ENCODE results near the gene CCDC85B. TPM values are rescaled to one million over a fixed set of nuclear protein-coding genes. Genes with fewer than 3 reads are reported as not detected.
A peak's percentile ranks its signal among the peaks of the same experiment; 100 is the strongest.
"Not testable (repeated sequence)": the region's sequence is repeated elsewhere in the genome, so short reads cannot be mapped to it uniquely, and the experiment has no call there.

CCDC85B gene
- polyA plus RNA-seq, 1 donor from 2014 or later, result 83.9 TPM

DNA sequence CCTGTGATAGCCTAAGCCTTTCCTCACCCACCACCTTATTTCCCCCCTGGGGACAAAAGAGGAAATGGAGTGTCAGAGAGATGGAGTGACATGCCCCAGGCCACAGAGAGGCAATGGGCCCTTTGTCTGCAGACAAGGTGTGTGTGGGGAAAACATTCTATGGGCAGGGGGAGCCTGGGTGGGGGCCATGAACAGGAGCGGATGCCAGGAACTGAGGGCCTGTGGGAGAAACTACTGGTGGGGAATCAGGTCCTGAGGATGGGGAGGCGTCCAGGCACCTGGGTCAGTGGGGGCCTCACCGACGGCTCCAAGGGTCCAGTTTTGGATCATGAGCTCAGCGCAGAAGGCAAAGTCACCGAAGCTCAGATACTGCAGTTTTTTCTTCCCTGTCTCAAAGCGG, 5.2 kb upstream of the CCDC85B start:
- Mint-ChIP-seq H3K4me3 (peak overlapping the region in 2 of 4 donors; percentile 78 to 88), H3K9me3 (no peaks in the 10 kb centered on the region), H3K27me3 (no peaks in the 10 kb centered on the region), H3K27ac (peak overlapping the region in 2 of 3 donors; percentile 80 to 95), H3K36me3 (no peaks in the 10 kb centered on the region), H3K4me1 (peaks cover 26 to 35% (median 30%) of the 10 kb centered on the region in 3 donors)

DNA sequence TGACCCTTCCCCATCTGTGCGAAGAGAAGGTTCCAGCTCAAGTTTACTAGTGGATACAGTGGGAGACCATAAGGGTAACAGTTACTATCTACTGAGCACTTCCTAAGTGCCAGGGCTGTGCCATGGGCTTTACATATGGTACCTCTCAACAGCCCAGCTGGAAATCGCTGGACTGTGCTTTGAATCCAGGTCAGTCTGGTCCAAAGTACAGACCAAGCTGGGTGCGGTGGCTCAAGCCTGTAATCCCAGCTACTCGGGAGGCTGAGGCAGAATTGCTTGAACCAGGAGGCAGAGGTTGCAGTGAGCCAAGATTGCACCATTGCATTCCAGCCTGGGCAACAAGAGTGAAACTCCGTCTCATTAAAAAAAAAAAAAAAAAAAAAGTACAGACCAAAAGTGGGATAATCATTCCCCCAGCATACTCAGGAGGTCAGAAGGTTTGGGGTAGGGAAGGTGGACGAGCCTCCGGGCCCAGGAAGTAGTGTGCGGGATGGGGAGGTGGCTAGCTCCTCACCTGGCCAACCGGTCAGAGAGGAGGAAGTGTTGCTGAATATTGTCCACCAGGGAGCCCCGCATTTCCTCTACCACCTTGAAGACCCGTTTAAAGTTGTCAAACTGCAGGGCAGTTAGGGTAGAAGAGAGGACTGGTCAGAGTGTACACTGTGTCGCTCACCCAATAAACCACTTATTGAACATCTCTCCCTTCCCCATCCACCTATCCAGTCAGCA, 4.5 kb upstream of the CCDC85B start:
- no peaks in the 10 kb centered on the region for H3K36me3 Mint-ChIP-seq
- no peaks in the 10 kb centered on the region for H3K27me3 Mint-ChIP-seq
- peak overlapping the region in 3 of 4 donors; percentile 72 to 96 (median 89) for H3K4me3 Mint-ChIP-seq
- peak overlapping the region in 2 of 3 donors; percentile 80 to 95 for H3K27ac Mint-ChIP-seq
- H3K4me1 Mint-ChIP-seq, result peaks cover 27 to 37% (median 31%) of the 10 kb centered on the region in 3 donors
- H3K9me3 Mint-ChIP-seq, result no peaks in the 10 kb centered on the region

DNA sequence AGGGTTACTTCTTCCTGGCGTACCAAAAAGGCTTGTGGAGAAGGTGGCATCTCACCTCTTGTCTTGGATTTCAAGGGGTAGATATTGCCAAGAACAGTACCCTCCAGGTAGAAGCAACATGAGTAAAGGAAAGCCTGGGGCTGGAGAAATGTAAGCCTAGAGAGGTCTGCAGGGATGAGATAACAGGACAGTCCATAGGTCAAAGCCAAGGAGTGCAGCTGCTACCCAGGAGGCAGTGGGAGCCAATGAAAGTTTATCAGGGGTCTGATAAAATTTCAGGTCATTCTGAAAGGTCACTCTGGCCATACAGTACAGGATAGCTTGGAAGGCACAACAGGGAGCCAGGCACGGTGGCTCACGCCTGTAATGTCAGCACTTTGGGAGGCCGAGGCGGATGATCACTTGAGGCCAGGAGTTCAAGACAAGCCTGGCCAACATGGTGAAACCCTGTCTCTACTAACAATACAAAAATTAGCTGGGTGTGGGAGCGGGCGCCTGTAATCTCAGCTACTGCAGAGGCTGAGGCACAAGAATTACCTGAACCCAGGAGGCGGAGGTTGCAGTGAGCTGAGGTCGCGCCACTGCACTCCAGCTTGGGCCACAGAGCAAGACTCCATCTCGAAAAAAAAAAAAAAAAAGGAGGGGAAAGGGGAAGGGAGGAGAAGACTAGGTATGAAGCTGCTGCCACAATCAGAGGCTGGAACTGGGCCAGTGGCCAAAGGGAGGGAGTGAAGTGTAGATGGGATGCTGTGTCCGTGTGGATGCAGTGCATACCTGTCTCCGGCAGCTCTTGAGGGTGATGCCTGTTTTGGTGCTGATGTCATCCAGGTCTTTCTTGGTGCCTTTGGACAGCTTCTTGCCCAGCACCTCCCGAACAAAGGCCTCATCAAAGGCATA, 3.4 kb upstream of the CCDC85B start:
- H3K27ac Mint-ChIP-seq, result peak overlapping the region; percentile 23 to 93 (median 78)
- H3K36me3 Mint-ChIP-seq, result no peaks in the 10 kb centered on the region
- peak overlapping the region; percentile 89 to 96 (median 94) for H3K4me3 Mint-ChIP-seq
- no peaks in the 10 kb centered on the region for H3K27me3 Mint-ChIP-seq
- H3K9me3 Mint-ChIP-seq, result no peaks in the 10 kb centered on the region
- H3K4me1 Mint-ChIP-seq, result peaks cover 28 to 41% (median 35%) of the 10 kb centered on the region in 3 donors

DNA sequence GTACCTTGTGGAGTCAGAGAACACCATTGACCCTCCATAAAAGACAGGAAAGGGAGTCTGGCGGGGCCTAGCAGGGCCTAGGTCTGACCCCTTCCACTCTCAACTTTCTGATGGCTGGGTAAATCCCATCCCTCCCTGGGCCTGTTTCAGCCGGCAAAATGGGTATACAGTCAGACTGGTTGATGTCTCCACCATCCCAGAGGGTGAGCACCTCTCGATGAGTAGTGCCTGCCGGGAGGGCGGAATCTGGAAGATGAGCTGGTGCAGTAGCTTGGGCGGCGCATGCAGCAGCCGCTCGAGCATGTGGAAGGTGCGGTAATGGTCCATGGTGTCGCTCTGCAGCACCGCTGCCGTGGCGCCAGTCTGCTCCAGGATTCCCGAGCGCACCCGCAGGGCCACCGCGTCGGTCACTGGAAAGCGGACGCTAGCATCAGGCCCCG, 2.7 kb upstream of the CCDC85B start:
- Mint-ChIP-seq H3K4me3 (peak overlapping the region; percentile 89 to 96 (median 94)), H3K27ac (peak overlapping the region; percentile 93 to 98 (median 97)), H3K36me3 (no peaks in the 10 kb centered on the region), H3K9me3 (no peaks in the 10 kb centered on the region), H3K4me1 (peaks cover 34 to 48% (median 42%) of the 10 kb centered on the region in 3 donors), H3K27me3 (no peaks in the 10 kb centered on the region)

DNA sequence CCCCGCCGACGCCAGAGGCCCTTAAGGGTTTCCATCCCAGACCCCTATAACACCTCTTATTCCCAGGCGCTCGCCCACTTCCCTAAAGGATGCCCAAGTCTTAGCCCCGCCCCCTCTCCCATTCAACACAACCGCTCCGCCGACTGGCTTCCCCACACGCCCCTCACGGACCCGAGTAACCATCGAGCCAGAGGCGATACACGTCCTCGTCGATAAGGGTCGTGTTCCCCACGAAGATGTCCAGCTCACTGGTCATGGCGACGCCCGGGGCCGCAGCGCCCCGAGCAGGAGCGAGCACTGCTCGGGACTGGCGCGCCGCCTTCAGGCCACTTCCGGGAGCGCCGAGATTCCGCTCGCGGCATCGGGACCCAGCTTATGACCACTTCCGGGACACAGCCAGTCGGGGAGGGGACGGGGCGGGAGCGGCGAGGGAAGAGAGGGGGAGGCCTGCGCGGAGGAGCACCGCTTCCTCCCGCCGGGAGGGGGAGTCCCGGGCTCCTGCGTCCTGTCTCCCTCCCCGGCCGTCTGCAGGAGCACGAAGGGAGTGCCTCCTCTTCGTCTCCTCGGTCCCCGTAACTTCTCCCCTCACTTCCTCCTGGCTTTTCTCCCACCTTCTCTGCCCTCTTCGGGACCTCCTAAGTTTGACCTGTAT, 2.2 kb upstream of the CCDC85B start, which contains the start of gene FIBP:
Gene FIBP, minus strand, starts transcription at position 309 of the 652 bp plus-strand sequence. Its CDS starts 53 bp downstream, at position 256.
- Mint-ChIP-seq H3K4me1 (peaks cover 36 to 49% (median 46%) of the 10 kb centered on the region in 3 donors), H3K4me3 (peak within 1 kb of the TSS; percentile 89 to 96 (median 94)), H3K36me3 (no peaks in the 10 kb centered on the region), H3K9me3 (no peaks in the 10 kb centered on the region), H3K27me3 (no peaks in the 10 kb centered on the region), H3K27ac (peak within 1 kb of the TSS; percentile 93 to 98 (median 97))

DNA sequence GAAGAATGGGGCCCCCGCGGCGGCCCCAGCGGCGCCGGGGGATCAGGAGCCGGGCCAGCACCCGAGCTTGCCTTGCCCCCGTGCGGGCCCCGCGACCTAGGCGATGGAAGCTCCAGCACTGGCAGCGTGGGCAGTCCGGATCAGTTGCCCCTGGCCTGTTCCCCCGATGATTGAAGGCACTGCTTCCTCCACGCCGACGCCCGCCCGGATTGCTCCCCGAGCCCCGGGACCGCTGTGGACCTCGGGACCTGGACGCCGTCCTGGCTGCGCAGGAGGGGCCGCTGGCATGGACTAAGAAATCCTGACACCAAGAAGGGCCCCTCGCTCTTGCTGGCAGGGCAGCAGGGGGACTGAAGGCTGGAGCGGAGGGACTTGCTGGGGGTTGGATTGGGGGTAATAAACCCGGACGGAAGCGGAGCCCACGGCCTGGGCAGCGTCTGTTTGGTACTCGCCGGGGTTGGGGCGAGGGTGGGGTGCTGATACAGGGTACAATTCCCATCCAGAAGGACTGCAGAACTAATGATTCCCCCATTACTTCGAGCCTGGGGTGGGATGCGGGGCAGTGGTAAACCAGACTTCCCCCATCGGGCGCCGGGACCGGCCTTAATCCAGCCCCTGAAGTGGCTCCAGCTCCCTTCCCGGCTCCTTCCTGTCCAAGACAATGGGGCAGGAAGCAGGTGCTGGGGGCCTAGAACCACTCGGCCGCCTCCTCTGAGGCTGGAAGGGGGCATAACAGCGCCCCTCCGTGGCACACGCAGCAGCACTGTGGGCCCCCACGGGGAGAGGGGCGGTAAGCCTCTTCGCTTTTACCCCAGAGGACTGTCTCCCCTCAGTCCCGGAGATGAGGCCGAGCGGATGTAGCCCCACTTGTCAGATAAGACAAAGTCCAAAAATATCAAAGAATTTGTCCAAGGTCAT, 1.0 kb downstream of the CCDC85B start:
- Mint-ChIP-seq H3K36me3 (no peaks in the 10 kb centered on the region), H3K27ac (peak overlapping the region; percentile 40 to 93 (median 48)), H3K4me1 (peaks cover 31 to 44% (median 40%) of the 10 kb centered on the region in 3 donors), H3K9me3 (no peaks in the 10 kb centered on the region), H3K4me3 (peak overlapping the region; percentile 87 to 96 (median 92)), H3K27me3 (no peaks in the 10 kb centered on the region)

DNA sequence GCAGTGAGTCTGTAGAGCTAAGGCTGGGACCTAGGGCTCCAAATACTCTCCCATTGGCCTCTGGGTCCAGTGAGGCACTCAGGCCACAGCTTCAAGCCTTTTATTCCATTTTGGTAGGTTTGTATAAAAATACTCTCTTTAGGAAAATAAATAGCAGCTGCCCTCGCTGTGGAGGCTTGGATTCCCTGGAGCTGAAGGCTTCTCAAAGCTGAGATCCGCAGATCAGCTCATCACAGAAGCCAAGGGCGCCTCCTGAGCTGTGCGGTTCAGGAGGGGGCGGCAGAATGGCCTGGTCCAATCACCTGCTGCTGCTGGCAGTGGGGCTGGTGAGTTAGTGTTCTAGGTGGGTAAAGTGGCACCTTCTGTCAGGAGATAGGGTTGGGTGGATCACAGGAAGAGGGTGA, 1.7 kb downstream of the CCDC85B start:
- H3K4me3 Mint-ChIP-seq, result peak overlapping the region; percentile 75 to 96 (median 90)
- not testable (repeated sequence) for H3K27me3 Mint-ChIP-seq, H3K9me3 Mint-ChIP-seq, H3K36me3 Mint-ChIP-seq
- H3K27ac Mint-ChIP-seq, result peak overlapping the region; percentile 40 to 83 (median 48)
- peaks cover 31 to 39% (median 37%) of the 10 kb centered on the region in 3 donors for H3K4me1 Mint-ChIP-seq

DNA sequence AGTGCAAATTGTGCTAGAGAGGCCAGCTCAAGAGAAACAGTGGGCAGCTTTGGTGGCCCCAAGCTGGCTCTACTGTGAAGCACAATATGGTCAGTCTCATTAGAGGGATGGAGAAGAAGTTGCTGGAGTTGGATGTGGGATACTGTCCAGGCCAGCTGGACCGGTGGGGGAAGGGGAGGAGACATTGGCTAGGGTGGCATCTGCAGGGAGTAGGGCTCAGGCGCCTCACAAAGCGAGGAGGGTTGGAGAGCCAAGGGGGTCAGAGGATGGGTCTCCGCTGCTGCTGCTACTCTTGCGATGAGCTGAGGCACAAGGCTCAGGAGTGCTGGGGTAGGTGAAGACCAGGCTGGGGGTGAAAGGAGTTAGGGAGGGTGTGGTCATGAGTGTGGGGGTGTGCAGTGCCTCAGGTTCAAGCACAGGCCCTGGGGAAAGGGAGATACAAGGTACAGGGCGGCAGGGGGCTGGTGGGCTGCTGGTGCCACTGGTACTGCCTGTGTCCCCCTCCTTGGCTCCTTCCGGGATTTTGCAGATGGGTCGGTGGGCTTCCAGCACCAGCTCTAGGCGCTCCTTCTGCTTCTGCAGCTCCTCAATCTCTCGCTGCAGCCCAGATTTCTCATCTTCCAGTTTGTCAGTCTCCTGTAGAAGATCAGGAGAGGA, 2.3 kb downstream of the CCDC85B start:
- Mint-ChIP-seq H3K36me3 (no peaks in the 10 kb centered on the region), H3K27ac (peak overlapping the region; percentile 40 to 83 (median 48)), H3K4me3 (peak overlapping the region; percentile 89 to 96 (median 92)), H3K4me1 (peaks cover 31 to 39% (median 37%) of the 10 kb centered on the region in 3 donors), H3K27me3 (no peaks in the 10 kb centered on the region), H3K9me3 (no peaks in the 10 kb centered on the region)

DNA sequence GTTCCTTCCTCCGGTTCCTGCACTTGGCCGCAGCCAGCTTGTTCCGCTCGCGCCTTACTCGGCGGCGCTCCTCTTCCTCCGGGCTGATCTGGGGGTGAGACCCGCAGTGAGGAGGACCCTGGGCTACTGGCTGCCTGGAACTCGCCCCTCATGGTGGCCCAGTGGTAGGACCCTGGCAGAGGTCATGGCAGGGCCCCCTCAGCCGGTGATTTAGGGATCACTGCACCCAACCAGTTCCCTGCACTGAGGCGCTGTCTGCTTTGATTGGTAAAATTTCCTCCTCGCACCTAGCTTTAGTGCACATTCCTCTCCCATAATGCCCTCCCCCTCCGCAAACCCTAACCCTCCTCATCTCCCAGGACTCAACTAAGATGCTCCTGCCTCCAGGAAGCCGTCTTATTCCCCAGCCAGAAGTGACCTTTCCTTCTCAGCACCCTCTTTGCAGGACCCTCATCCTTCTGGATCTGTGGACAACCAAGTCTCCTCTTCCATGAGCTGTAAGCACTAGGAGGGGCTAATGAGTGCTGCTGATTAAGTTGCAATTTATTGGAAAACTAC, 3.6 kb downstream of the CCDC85B start:
- peak overlapping the region; percentile 77 to 92 (median 90) for H3K4me3 Mint-ChIP-seq
- peaks cover 25 to 31% (median 31%) of the 10 kb centered on the region in 3 donors for H3K4me1 Mint-ChIP-seq
- no peaks in the 10 kb centered on the region for H3K9me3 Mint-ChIP-seq
- no peaks in the 10 kb centered on the region for H3K27me3 Mint-ChIP-seq
- H3K36me3 Mint-ChIP-seq, result peaks cover 3% of the 10 kb centered on the region
- peak overlapping the region; percentile 24 to 94 (median 83) for H3K27ac Mint-ChIP-seq

DNA sequence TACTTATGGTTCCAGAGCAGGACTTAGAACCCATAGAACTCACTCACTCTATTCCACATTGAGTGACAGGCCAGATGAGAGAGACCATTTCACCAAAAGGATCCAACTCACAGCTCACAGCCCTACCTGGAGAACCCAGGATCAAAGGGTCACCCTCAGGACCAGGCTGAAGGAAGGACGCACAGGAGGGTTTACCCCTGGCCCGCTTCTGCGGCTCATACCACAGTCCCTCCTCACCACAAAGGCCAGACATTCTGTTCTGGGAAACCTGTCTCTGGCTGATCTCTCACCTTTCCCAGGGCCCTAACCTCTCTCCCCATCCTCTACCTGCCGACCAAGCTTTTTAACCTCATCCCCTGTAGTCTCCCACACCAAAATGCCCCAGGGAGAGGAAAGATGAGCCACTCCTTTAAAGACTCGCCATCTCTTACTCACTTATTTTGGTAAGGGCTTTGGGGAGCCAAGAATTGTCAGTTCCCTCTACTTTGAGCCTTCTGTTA, 5.1 kb downstream of the CCDC85B start:
- Mint-ChIP-seq H3K27ac (peak overlapping the region in 2 of 3 donors; percentile 50 to 89), H3K36me3 (peaks cover 3% of the 10 kb centered on the region), H3K4me1 (peaks cover 15 to 22% (median 19%) of the 10 kb centered on the region in 3 donors), H3K4me3 (peak overlapping the region in 2 of 4 donors; percentile 17 to 74), H3K27me3 (peaks cover 4% of the 10 kb centered on the region), H3K9me3 (no peaks in the 10 kb centered on the region)

DNA sequence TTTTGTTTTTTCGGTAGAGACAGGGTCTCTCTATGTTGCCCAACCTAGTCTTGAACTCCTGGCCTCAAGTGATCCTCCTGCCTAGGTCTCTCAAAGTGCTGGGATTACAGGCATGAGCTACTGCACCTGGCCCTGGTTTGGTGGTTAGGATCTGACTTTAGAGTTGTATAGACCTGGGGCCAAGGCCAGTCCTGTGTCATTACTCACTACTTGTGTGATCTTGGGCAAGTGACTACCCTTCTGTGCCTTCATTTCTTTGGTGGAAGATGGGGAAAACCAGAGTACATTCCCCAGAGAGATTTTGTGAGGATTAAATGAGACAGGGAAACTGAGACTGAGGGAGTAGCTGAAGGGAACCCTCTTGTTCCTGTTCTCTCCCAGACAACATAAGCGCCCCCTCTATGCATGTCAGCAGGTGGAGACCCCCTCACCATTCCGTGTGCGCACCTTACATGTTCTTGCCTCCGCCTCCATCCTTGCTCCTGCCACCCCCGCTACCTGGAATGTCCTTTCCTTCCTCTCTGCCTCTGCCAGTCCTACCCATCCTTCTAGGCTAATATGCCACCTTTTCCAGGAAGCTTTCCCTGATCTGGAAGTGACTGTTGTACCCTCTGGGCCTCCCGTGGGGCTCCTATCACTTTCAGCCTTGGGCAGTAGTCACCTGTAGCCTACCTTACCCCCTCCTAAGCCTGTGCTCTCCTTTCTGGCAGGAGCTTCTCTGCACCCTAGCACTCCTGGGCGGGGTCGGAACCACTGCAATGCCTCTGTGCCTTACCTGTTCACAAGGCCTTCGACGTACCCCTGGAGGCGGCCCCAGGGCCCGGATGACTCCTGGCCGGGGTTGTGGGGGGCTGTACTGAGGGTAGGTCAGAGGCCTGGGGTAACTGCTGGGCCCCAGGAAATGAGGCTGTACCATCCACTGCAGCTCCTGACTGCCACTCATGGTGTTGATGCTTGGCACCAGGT, 5.8 kb downstream of the CCDC85B start:
- H3K4me3 Mint-ChIP-seq, result peak overlapping the region in 2 of 4 donors; percentile 17
- peaks cover 3% of the 10 kb centered on the region for H3K36me3 Mint-ChIP-seq
- H3K27me3 Mint-ChIP-seq, result peaks cover 10% of the 10 kb centered on the region
- H3K9me3 Mint-ChIP-seq, result no peaks in the 10 kb centered on the region
- H3K4me1 Mint-ChIP-seq, result peaks cover 17 to 23% (median 22%) of the 10 kb centered on the region in 3 donors
- H3K27ac Mint-ChIP-seq, result peak overlapping the region in 1 of 3 donors; percentile 70

DNA sequence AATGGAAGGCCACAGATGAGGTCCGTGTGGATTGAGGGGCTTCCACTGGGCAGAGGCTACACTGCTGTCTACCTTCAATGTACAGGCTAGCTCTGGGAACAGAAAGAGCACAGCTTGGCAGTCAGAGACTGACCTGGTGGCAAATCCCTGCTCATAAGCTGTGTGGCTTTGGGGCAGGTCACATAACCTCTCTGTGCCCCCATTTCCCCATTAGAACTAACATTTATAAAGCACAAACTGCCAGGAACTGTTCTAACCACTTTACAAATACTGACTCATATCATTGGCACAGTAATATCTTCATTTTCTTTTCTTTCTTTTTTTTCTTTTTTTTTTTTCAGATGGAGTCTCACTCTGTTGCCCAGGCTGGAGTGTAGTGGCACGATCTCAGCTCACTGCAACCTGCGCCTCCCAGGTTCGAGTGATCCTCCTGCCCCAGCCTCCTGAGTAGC, 6.6 kb downstream of the CCDC85B start:
- H3K4me1 Mint-ChIP-seq, result peaks cover 16 to 20% (median 19%) of the 10 kb centered on the region in 3 donors
- no peaks in the 10 kb centered on the region for H3K9me3 Mint-ChIP-seq
- H3K36me3 Mint-ChIP-seq, result peaks cover 3% of the 10 kb centered on the region
- H3K4me3 Mint-ChIP-seq, result peak overlapping the region in 2 of 4 donors; percentile 17
- H3K27ac Mint-ChIP-seq, result peak overlapping the region in 1 of 3 donors; percentile 70
- H3K27me3 Mint-ChIP-seq, result peaks cover 11% of the 10 kb centered on the region

Data from IgD-negative memory B cell (primary cell).